D721Med (cell line): ENCODE measurements around the gene YTHDC1.
"Not testable (repeated sequence)": the region's sequence is repeated elsewhere in the genome, so short reads cannot be mapped to it uniquely, and the experiment has no call there.

Experiments used
- DNase-seq: peaks from one replicate; pipeline ENCODE4 v3.0.0; 2011; ENCODE audit warnings: low spot score; ENCODE audit not compliant: insufficient read length
- FAIRE-seq: peaks from 2 replicates; lab custom pipeline; 2011; peaks lifted over from hg19 to GRCh38; lab: Jason Lieb, UNC
- TF ChIP-seq, protein P1 (sequence below): IDR thresholded peaks from 2 replicates; pipeline ENCODE4 v1.5.1; 2012; ENCODE audit warnings: mild to moderate bottlenecking, control low read depth; ENCODE audit not compliant: insufficient read depth; ENCODE audit errors: missing control alignments

Gene YTHDC1

GRCh38 chr4:68283095-68283494 lies 66.8 kb downstream of the YTHDC1 start:
- DNase-seq (no peak), FAIRE-seq (no peak)
- TF ChIP-seq, protein P1, sequence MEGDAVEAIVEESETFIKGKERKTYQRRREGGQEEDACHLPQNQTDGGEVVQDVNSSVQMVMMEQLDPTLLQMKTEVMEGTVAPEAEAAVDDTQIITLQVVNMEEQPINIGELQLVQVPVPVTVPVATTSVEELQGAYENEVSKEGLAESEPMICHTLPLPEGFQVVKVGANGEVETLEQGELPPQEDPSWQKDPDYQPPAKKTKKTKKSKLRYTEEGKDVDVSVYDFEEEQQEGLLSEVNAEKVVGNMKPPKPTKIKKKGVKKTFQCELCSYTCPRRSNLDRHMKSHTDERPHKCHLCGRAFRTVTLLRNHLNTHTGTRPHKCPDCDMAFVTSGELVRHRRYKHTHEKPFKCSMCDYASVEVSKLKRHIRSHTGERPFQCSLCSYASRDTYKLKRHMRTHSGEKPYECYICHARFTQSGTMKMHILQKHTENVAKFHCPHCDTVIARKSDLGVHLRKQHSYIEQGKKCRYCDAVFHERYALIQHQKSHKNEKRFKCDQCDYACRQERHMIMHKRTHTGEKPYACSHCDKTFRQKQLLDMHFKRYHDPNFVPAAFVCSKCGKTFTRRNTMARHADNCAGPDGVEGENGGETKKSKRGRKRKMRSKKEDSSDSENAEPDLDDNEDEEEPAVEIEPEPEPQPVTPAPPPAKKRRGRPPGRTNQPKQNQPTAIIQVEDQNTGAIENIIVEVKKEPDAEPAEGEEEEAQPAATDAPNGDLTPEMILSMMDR, result no peak

GRCh38 chr4:68281796-68282740 lies 67.8 kb downstream of the YTHDC1 start:
- DNase-seq, FAIRE-seq: not testable (repeated sequence)

GRCh38 chr4:68278029-68278428 lies 71.9 kb downstream of the YTHDC1 start:
- FAIRE-seq (no peak), DNase-seq (no peak)
- TF ChIP-seq, protein P1, result no peak

DNA sequence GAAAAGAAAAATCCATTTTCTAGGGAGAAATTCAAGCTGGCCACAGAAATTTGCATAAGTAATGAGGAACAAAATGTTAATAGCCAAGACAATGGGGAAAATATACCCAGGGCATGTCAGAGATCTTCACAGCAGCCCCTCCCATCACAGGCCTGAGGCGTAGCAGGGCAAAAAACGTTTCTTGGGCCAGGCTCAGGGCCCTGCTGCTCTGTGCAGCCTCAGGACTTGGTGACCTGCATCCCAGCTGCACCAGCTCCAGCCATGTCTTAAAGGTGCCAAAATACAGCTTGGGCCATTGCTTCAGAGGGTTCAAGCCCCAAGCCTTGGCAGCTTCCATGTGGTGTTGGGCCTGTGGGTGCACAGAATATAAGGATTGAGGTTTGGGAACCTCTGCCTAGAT lies 72.3 kb downstream of the YTHDC1 start:
- FAIRE-seq (no peak), DNase-seq (no peak)
- TF ChIP-seq, protein P1, result no peak

GRCh38 chr4:68272860-68273259 lies 77.0 kb downstream of the YTHDC1 start:
- TF ChIP-seq, protein P1, result no peak
- DNase-seq, result no peak
- FAIRE-seq, result no peak

- FAIRE-seq, result no peak
Observed at GRCh38 chr4:68272380-68272779, 77.5 kb downstream of the YTHDC1 start.

DNA sequence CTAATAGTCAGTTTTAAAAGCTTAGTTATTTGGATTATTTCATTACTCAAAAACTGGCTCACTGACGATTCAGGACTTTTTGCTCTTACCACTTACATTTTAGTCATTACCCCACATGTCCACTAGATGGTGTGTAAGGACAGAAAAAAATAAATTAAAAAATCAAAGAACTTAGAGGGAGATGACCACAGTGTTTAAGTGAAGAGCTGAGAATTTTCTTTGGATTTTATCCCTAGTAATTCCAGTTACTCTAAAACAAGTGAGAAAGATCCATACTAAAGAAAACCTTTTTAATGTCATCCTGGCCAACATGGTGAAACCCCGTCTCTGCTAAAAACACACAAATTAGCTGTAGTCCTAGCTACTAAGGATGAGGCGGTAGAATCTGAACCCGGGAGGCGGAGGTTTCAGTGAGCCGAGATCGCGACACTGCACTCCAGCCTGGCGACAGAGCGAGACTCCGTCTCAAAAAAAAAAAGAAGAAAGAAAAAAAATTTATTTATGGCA lies 78.0 kb downstream of the YTHDC1 start:
- no peak for DNase-seq
- TF ChIP-seq, protein P1, result peak; percentile 76
- FAIRE-seq, result peak; percentile 6

More at GRCh38 chr4:68272380-68272779, 77.5 kb downstream of the YTHDC1 start:
- no peak for DNase-seq
- TF ChIP-seq, protein P1, result no peak
